HFFc6 (cell line): ENCODE results near the gene KRT77. TPM values are rescaled to one million over a fixed set of nuclear protein-coding genes. Genes with fewer than 3 reads are reported as not detected.

Experiments
- DNase-seq: peaks from one replicate; pipeline ENCODE4 v3.0.0-alpha.2; 2018
- H3K27ac Mint-ChIP-seq: 2 replicates; pipeline ENCODE4 v1.8.0; 2020; ENCODE audit warnings: mild to moderate bottlenecking, mixed read lengths
- H3K27me3 Mint-ChIP-seq: 2 replicates; pipeline ENCODE4 v1.8.0; 2021; ENCODE audit warnings: mild to moderate bottlenecking, moderate library complexity, mixed read lengths; ENCODE audit not compliant: insufficient read depth
- H3K36me3 Mint-ChIP-seq: 2 replicates; pipeline ENCODE4 v1.8.0; 2021; ENCODE audit warnings: low read depth, mixed read lengths
- H3K4me1 Mint-ChIP-seq: 2 replicates; pipeline ENCODE4 v1.8.0; 2020; ENCODE audit warnings: low read depth, mixed read lengths
- H3K4me3 Mint-ChIP-seq: 2 replicates; pipeline ENCODE4 v1.8.0; 2020; ENCODE audit warnings: mild to moderate bottlenecking, moderate library complexity, mixed read lengths
- H3K9me3 Mint-ChIP-seq: 2 replicates; pipeline ENCODE4 v1.8.0; 2020; ENCODE audit warnings: mild to moderate bottlenecking, mixed read lengths
- total RNA-seq, 6 experiments: library from RNA; stranded (reverse); fragmentation: NEBNext Ultra II Directional; extraction: Animal tissue kit (Norgen Biotek cat#: 25700); gene quantifications; 2 replicates in 1 of 6; 3 replicates in 5 of 6; pipeline ENCODE4 v1.2.3, GENCODE V29; 2021
- TF ChIP-seq, protein P1 (sequence below): fragments of 200-600 bp; sonication (generic); IDR thresholded peaks from 2 replicates; pipeline ENCODE4 v1.5.0; 2021; ENCODE audit warnings: antibody characterized with exemption, mild to moderate bottlenecking

The KRT77 gene
- total RNA-seq, 6 experiments from 2014 or later: not detected

DNA sequence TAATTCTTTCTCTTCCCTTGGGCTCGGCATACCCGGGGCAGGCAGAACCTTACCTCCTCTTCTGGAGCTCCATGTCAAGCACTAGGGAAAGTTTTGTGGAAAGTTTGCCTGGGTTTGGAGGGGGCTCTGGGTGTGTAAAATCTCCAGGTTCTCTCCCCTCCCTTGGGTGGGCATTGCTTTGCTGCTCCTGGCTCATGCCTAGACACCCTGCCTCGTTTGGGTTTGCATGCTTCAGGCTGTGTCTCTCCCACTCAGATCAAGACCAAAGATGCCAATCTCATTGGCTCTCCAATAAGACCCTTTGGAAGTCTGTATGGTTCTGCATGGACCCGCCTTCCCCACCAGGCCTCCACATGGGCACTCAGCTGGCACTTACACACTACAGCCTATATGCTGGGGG is 45.1 kb downstream of the KRT77 start:
- DNase-seq: no peak
- TF ChIP-seq, protein P1, sequence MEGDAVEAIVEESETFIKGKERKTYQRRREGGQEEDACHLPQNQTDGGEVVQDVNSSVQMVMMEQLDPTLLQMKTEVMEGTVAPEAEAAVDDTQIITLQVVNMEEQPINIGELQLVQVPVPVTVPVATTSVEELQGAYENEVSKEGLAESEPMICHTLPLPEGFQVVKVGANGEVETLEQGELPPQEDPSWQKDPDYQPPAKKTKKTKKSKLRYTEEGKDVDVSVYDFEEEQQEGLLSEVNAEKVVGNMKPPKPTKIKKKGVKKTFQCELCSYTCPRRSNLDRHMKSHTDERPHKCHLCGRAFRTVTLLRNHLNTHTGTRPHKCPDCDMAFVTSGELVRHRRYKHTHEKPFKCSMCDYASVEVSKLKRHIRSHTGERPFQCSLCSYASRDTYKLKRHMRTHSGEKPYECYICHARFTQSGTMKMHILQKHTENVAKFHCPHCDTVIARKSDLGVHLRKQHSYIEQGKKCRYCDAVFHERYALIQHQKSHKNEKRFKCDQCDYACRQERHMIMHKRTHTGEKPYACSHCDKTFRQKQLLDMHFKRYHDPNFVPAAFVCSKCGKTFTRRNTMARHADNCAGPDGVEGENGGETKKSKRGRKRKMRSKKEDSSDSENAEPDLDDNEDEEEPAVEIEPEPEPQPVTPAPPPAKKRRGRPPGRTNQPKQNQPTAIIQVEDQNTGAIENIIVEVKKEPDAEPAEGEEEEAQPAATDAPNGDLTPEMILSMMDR: no peak
- no peaks in the 10 kb centered on the region for H3K9me3 Mint-ChIP-seq
- no peaks in the 10 kb centered on the region for H3K36me3 Mint-ChIP-seq
- H3K4me3 Mint-ChIP-seq: no peak overlapping the region
- H3K27me3 Mint-ChIP-seq: peaks cover 44% of the 10 kb centered on the region
- no peaks in the 10 kb centered on the region for H3K4me1 Mint-ChIP-seq
- H3K27ac Mint-ChIP-seq: no peak overlapping the region

DNA sequence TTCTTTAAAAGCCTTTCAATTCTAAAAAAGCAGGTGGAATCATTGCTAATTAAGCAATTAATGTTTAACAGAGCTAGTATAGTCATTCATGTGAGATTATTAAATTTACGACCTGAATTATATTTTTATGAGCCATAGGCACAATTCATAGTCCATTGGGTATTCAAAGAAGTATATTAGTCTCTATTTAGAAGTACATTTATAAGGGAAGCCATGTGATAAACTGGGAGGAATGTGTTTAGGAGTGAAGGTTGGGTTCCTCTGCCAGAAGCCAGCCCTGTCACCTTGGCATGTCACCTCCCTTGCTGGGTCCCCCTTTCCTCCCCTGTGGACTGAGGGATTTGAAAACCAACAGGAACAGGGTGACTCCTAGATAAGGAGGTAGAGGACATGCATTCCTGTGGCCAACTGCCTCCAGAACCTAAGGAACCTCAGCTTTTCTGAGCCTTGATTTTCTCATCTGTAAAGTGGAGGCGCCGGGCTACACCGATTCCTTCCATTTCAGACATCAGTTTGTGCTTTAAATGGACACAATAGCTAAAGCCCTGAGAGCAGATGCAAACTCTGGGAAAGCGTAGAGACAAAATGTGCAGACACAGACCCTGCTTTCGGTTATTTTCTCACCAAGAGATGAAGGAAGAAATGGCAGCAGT is 45.9 kb downstream of the KRT77 start:
- Mint-ChIP-seq H3K4me1 (no peaks in the 10 kb centered on the region), H3K27me3 (peaks cover 42% of the 10 kb centered on the region), H3K9me3 (no peaks in the 10 kb centered on the region), H3K36me3 (no peaks in the 10 kb centered on the region), H3K4me3 (no peak overlapping the region), H3K27ac (no peak overlapping the region)
- TF ChIP-seq, protein P1: no peak
- no peak for DNase-seq

DNA sequence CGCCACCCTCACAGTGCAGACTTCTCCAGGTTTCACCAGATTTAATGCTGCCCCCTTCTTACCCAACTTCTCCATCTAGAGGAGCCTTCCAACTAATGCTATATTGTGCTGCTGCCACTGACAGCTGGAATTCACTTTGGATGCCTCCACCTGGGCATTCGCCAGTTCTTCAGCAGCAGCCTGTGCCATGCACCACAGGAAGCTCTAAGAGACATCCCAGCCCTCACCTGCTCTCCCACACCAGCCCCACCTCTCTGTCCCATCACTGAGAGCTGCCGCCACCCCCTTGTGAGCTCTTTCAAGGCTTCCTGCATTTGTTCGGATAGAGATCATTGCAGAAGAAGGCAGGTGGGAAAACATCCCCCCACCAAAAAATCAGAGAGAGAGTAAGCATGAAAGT is 46.7 kb downstream of the KRT77 start:
- no peak for DNase-seq
- no peak overlapping the region for H3K27ac Mint-ChIP-seq
- peaks cover 42% of the 10 kb centered on the region for H3K27me3 Mint-ChIP-seq
- H3K36me3 Mint-ChIP-seq: no peaks in the 10 kb centered on the region
- H3K4me3 Mint-ChIP-seq: no peak overlapping the region
- H3K9me3 Mint-ChIP-seq: no peaks in the 10 kb centered on the region
- TF ChIP-seq, protein P1: no peak
- H3K4me1 Mint-ChIP-seq: no peaks in the 10 kb centered on the region

DNA sequence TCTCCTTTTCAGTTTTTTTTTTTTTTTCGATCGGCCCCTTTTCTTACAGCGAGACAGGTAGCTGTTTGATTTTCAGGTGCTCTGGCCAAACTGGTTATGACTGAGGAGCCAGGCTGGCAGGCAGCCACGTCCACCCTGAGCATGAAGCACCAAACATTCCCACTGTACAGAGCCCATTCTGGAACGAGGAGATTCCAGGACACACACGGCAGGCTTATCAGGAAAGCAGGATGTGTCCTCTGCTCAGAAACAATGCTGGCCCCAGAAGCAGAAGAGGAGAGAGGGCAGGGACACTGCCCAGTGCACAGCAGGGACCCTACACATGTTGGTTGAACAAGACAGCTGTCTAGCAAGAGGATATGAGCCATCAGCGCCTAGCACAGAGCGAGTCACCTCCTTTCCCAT is 47.6 kb downstream of the KRT77 start:
- DNase-seq: no peak
- no peaks in the 10 kb centered on the region for H3K4me1 Mint-ChIP-seq
- peaks cover 45% of the 10 kb centered on the region for H3K27me3 Mint-ChIP-seq
- H3K9me3 Mint-ChIP-seq: no peaks in the 10 kb centered on the region
- H3K4me3 Mint-ChIP-seq: no peak overlapping the region
- H3K36me3 Mint-ChIP-seq: no peaks in the 10 kb centered on the region
- TF ChIP-seq, protein P1: no peak
- H3K27ac Mint-ChIP-seq: no peak overlapping the region

DNA sequence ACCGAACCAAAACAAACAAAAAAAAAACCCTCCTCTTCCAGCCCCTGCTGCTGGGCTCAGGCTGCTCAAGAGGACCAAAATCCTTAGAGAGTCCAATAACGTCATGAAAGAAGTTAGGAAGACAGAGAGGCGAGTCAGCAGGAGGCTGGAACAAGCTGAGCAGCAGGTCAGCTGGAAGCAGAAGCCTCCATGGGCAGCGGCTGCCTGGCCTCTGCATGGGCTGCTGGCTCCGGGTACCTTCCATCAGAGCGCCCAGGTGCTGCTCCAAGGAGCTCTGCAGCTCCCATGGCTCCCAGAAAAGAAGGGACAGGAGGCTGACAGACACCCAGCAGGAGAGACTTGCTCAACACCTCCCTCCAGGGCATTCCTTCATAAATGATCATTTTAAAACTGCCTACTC is 48.1 kb downstream of the KRT77 start:
- Mint-ChIP-seq H3K27ac (no peak overlapping the region), H3K4me1 (no peaks in the 10 kb centered on the region), H3K27me3 (peaks cover 44% of the 10 kb centered on the region), H3K9me3 (no peaks in the 10 kb centered on the region), H3K4me3 (no peak overlapping the region), H3K36me3 (no peaks in the 10 kb centered on the region)
- no peak for DNase-seq
- TF ChIP-seq, protein P1: no peak
